Fibroblast of lung (primary cell): ENCODE data around the gene ETV6.

Source experiments
- CTCF ChIP-seq, 2 donors: IDR thresholded peaks in 1 of 2; conservative IDR thresholded peaks in 1 of 2; 1 replicate in 1 of 2; 2 replicates in 1 of 2; pipeline ENCODE4 v1.5.1; 2011 to 2012; ENCODE audit warnings: low read length in 2 of 2, control low read depth in 1 of 2, inconsistent platforms in 1 of 2, low read depth in 1 of 2, mild to moderate bottlenecking in 1 of 2
- EZH2 ChIP-seq: IDR thresholded peaks from 2 replicates; pipeline ENCODE4 v1.5.1; 2012; ENCODE audit warnings: low read length, control low read depth, mild to moderate bottlenecking; ENCODE audit errors: missing control alignments

GRCh38 chr12:11706509-11707379 is 57.3 kb downstream of the ETV6 start:
- TF ChIP-seq EZH2 (no peak), CTCF (conservative IDR thresholded peaks at IDR 0.05 in 1 of 2, IDR thresholded peaks at IDR 0.05 in 1 of 2; ENCODE audit: low read depth in 1 of 2, low read length in 2 of 2) (no peak)
